ENCODE data around the gene KASH5.
A peak's percentile ranks its signal among the peaks of the same experiment; 100 is the strongest.

The KASH5 gene

DNA sequence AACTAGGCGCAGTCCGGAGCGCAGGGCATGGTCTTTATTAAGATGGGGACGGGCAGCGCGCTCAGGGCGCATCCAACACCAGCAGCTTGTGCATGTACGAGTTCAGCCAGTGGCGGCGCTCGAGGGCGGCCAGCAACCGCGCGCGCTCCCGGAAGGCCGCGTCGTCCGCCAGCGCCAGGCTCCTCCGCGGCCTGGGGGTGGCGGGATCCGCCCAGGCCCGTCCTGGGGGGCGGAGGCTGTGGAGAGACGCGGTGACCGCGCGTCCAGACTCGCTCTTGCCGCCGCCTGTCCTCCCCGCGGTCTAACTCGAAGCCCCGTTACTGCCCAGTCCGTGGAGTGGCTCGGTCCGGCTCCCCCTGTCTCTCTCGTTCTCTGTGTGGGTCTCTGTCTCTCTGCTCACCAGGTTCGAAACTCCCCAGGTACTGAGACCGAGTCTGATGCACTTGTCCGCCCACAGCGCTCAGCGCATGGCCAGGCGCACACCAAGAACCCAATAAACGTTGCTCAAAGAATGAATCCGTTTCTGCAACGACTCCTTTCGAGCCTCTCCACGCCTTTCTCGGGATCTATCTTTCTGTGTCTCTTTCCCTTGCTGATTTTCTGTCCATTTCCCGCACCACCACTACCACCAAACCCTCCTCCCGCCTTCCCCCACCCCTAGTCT, 34.5 kb downstream of the KASH5 start:
- peak; percentile 50 for DNase-seq

DNA sequence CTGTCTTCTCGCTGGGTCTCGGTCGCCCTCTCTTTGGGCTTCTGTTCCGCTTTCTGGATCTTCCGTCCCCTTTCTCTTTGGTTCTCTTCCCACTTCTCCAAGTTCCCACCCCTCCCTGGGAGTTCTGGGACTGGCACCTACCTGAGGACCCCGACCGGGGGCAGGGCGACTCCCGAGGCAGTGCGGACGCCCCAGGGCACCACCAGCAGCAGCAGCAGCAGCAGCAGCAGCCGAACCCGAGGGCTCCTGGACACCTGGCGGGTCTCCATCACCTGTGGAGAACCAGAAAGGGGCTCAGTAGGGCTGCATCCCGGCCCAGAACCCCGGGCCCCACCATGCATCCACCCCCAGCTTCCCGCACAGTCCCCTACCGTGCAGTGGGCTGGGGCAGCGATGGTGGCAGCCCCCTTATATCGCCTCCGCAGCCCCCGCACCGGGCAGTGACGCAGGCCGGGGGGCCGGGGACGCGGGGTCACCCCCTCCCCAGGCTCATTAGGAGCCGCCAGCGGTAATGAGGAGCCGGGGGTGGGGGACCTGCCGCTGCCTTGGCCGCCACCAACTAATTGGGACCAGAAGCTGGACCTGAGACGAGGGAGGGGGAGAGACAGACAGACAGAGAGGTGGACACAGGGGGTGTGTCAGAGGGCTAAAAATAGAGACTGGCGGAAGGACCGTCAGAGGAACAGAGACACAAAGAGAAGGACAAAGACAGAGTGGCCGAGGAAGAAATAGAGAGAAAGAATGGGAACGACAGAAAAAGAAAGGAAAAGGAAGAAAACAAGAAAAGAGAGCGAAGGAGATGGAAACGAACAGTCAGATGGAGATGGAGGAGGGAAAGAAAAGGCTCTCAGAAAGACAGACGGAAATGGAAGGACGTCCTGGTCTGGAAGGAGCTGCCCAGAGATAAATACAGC, 35.3 kb downstream of the KASH5 start, which contains the start of gene PTH2:
Gene PTH2 (minus strand): TSS at position 371 of the 914 bp plus-strand sequence. CDS start 102 bp downstream, at position 269.
- no peak for DNase-seq

DNA sequence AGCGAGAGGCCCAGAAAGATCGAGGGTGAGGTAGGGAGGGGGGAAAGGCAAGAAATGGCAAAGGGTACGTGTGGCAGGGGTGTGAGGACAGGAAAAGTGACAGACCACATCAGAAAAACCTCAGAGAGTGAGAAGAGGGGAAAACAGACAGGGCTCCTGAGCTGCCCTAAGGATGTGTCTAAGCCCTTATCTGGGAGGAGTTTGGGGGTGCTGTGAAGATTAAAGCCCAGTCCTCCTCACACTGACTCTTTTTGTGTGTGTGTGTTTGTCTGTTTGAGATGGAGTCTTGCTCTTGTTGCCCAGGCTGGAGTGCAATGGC, 35.9 kb downstream of the KASH5 start:
- DNase-seq = peak; percentile 16

DNA sequence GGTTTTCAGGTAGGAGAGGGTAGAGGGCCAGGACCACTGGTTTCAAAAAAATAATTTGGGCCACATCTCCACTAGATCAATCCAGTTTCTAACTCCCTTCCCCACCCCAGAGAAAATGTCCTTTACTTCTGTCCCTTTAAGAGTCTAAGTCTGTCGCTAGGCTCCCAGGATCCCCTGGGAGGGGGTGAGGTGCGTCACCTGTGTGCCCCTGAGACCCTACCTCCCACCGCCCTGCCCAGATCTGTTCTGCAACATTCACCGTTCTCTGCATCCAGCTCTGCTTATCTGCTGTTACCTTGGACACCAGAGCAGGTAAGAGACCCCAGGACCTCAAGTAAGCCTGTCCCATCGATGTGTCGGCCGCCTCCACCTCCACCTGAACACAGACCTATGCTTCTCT, 37.1 kb downstream of the KASH5 start, which contains the start of gene GFY:
Gene GFY (plus strand): TSS at position 211 of the 400 bp plus-strand sequence. CDS start 1,043 bp downstream, outside the sequence.
- DNase-seq = no peak

DNA sequence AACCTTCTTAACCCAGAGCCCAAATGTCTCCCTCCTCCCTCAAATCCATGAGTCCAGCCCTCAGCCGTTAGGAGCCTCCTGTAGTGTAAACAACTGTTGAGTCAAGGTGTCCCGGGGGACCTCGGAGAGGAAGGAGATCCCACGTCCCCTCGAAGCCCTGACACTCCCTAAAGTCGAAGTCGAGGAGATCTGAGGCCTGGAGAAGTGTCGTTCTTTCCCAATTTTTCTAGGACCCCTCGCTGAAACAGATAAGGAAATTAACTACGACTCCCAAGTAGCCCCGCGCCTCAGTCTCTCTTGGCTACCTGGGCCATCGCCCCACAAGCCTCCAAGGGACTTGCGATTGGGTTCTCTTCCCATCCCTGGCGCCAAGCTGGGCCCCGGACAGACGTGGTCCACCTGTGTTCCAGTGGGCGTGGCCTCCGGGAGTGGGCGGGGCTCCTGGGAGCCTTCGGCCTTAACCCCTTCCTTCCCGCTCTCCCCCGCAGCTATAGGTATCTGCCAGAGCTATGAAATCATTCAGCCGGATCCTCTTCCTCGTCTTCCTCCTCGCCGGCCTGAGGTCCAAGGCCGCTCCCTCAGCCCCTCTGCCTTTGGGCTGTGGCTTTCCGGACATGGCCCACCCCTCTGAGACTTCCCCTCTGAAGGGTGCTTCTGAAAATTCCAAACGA, 38.0 kb downstream of the KASH5 start:
- DNase-seq = no peak

DNA sequence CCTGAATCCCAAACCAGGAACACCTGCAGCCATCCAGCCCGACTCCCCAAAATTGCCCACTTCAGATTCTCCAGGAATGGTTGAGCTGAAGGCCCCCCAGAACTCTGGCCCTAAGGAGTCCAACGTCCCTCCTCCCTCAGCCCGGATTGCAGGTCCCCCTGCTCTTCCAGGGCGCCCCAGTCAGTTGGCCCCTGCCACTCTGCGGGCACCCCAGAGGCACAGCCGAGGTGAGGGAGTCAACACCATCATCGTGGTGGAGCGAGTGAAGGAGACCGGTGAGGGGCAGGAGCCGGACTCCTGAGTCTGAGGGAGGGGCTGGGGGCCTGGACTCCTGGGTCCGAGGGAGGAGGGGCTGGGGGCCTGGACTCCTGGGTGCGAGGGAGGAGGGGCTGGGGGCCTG, 39.3 kb downstream of the KASH5 start:
- DNase-seq = no peak

DNA sequence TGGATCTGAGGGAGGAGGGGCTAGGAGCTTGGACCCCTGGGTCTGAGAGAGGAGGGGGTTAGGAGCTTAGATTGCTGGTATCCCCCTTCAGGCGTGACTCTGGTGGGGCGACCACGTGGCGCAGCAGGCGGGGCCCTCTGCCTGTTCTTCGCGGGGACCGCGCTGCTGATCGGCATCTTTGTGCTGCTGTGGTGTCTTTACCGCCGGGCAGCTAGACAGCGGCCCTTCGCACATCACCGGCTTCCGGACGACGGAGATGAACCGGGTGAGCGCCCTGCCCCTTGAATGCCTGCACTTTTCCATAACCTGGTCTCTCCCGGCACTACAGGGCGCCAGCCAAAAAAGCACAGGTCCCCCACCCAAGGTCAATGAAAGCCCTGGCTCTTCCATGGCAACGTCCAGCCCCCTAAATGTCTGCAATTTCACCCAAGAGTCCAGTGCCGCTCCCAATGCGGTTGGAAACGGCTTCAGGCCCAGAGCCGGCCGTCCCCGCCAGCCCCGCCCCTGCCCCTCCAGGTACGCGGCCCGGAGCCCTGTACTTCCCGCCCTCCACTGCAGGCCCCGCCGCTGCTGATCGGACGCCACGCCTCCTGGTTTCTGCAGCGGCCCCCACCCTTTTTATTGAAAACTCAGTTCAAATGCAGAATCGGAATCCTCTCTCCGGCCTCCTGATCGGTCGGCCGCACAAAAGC, 40.0 kb downstream of the KASH5 start:
- DNase-seq = no peak

DNA sequence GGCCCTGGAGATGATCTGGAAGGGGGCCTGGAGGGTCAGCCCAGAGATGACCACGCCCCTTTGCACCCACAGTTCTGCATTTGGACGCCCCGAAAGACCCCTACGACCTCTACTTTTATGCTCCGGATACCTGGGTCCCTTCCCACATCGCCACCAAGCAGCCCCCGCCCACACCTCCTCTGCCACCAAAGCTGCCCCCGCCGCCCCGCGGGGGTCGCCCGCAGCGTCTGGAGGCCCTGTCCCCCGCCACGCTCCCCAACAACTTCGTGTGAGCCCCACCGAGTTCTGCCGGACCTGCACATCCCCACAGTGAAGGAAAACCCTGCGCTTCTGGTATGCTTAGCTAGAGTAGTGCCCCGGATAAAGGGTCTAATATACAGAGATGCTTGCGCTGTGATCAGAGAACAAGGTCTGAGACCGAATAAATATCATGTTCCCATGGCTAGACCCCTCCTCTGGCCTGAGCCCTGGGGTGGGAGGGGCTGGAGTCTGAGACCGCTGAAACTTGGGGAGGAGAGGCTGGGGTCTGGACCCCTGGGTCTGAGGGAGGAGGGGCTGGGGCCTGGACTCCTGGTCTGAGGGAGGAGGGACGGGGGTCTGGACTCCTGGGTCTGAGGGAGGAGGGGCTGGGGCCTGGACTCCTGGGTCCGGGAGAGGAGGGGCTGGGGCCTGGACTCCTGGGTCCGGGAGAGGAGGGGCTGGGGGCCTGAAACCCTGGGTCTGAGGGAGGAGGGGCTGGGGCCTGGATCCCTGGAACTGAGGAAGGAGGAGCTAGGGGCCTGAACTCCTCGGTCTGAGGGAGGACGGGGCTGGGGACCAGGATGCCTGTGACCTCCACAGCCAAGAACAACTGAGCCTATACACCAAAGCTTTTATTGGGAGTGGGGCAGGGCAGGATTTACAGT, 40.8 kb downstream of the KASH5 start:
- DNase-seq = no peak

DNA sequence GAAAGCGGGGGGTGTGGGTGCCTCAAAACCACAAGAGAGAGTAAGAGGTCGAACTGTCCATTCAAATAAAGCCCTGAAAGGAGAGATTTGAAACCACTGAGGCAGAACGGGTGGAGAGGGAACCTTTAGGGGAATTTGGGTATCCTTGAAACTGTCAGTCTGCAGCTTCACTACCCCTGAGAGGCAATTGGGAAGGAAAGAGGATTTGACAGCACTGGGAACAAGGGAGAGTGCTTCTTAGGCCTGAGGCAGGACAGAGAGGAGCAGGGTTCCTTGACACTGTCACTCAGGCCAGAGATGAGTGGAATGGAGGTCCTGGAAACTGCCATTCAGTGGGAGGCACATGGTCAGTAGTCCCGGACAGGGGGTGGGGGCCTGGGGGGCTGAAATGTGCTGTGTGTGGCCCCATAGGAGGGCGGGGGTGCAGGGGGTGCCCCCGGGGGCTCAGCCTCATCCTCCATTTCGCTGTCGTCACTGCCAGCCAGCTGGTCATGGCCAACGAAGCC, 42.2 kb downstream of the KASH5 start:
- DNase-seq = no peak

DNA sequence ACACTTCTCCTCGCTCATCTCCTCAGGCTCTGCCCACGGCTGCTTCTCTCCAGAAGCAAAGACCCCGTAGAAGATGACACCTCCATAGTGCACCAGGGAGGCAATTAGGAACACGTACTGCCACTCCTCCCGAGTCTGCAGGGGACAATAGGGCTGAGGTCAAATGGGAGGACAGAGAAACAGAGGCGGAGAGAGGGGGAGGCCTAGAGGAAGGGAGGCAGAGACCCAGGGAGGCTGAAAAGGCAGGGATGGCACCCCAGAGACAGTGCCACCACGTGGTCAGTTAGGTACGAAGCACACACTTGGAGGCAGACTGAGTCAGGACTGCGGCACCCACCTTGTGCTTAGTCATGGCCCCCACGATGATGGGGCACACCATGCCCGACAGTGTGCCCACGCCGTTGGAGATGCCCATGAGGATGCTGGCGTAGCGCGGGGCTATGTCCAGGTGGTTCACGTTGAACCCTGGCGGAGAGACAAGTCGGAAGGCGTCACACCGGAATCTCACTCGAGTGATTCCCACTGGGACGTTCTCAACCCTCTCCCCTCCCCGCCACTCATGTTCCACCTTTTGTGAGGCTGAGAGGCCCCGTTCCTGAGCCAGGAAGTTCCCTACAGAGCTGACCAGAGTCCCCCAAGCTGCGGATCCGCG, 42.8 kb downstream of the KASH5 start:
- DNase-seq = no peak

DNA sequence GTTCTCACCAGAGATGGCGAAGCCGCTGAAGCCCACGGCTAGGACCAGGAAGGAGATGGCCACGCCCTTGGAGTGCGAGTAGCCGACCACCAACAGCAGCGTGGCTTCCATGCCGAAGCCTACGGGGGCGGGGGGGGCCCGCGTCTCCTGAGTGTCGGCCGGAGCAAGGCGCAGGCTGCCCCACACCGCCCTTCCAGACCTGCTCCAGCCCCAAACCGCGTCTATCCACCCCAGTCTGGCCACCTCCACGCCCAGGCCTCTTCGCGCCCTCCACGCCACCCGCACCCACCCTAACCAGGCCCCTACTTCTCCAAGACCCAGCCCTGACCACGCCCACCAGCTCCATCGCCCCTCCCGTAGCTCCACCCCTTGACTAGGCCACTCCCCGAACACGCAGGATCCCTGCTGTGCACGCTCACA, 43.3 kb downstream of the KASH5 start:
- DNase-seq = no peak

DNA sequence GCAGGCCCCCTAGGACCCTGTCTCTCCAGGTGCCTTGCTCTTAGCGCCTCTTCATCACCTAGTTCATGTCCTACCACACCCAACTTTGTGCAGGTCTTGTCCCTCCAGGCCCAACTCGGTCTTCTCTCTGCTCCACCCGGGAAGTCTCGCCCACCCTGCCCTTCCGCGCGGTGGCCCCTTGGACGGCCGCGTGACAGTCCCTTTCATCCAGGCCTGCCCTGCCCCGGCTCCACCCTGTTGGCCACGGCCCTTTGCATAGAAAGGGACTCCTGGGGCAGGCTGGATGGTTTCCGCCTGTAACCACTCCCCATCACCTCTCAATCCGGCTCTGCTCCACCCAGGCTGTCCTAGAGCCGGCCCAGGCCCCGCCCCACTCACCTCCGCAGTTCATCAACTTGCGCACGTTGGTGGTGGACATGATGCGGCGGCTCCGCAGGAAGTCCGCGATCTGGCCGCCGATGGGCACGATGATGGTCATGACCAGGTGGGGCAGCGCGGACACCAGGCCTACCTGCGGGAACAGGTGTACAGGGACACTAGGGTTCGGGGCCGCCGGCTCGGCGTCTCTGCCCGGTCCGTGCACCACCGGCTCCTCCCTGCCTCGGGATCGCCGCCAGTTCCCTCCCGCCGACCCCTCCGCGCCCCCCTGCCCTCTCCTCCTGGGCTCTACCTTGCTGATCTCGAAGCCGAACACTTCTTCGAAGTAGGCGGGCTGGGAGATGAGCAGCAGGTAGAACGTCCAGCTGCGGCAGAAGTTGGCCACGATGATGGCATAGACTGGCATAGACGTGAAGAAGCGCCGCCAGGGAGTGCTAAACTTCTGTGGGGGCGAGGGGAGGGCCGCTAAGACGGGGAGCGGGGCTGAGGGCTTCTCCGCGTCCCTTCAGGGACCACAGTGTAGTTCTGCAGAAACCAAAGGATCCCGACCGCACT, 44.4 kb downstream of the KASH5 start:
- no peak for DNase-seq

DNA sequence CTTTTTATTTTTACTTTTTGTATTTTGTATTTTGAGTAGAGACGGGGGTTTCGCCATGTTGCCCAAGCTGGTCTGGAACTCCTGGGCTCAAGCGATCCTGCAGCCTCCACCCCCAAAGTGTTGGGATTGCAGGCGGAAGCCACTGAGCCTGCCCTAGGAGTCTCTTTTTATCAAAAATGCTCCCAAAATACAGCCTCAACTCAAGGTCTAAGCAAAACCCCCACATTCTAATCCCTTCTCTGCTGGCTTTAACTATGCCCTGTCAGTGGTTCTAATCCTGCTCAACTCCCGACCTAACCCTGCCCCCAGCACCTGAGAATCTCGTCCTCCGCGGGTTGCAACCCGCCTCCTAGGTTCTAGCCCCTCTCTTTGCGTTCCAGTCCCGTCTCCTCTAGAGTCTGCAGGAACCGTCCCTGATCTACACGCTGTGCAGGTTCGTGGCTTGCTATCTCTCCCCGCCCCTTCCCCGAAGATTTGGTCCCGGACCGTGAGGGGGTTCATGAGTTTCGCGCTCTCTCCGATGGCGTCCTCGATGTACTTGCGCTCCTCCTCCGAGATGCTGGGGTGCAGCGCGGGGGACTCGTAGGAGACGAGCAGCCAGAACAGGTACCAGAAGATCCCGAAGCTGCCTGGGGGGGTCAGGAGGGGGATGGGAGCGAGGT, 45.3 kb downstream of the KASH5 start:
- DNase-seq = no peak

DNA sequence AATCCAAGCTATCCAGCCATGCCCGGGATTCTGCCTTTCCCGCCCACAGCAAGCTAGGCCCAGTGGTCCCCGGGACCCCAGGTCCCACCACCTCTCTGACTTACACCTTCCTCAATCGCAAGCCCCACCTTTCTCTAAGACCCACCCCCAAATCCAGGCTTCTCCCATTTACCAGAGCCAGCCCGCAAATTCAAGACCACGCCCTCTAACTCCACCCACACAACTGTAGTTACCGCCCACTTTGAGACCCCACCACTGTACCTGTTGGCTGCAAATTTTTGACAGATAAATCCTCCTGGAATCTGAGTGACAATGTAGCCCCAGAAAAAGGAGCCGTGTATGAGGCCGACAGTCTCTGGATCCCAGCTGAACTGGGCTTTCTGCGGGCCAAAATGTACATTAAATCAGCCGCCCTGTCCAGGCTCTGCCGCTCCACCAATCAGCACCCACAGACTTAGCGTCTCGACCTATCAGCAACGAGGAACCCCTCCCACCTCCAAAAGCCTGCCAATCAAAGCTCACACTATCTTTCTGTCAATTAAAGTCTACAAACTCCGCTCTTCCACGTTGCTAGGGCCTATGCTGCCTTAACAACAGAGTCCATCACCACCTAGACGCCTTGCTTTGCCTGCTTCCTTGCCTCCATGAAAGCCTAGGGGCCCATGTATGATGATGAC, 47.0 kb downstream of the KASH5 start:
- DNase-seq = no peak

DNA sequence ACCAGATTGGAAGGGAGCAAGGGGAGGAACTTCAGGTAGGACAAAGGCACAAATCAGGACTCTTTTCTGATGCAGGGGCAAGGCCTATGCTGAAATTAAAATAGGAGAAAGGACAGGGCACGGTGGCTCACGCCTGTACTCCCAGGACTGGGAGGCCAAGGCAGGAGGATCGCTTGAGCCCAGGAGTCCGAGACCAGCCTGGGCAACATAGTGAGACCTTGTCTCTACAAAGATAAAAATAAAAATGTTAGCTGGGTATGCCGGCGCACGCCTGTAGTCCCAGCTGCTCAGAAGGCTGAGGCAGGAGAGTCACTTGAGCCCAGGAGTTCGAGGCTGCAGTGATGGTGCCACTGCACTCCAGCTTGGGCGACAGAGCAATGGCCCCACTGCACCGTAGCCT, 47.6 kb downstream of the KASH5 start:
- no peak for DNase-seq

DNA sequence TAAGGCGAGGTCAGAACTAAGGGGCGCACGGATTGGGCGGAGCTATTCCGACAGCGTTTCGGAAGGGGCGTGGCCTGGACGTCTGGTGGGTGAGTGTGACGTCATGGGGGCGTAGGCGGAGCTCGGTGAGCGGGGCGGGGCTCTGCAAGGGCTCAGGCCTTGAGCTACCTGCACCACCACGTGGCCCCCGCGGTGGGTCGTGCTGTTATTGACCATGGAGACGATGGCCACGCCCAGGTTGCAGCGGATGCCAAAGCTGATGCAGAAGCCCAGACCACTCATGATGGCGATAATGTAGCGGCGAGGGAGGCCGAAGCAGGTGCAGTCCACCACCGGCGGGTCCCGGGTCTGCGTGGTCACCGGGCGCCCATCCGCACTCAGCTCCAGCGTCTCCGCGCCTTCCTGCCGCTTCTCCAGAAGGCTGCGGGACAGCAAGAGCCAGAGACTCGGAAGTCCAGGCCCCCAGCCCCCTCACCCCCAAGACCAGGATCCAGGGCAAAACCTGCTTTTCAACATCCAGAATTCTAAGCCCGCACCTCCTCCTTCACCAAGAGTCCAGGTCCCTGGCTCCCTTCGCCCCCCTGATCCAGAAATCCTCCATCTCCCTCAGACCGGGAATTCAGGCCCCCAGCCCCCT, 48.5 kb downstream of the KASH5 start:
- DNase-seq = peak; percentile 65

DNA sequence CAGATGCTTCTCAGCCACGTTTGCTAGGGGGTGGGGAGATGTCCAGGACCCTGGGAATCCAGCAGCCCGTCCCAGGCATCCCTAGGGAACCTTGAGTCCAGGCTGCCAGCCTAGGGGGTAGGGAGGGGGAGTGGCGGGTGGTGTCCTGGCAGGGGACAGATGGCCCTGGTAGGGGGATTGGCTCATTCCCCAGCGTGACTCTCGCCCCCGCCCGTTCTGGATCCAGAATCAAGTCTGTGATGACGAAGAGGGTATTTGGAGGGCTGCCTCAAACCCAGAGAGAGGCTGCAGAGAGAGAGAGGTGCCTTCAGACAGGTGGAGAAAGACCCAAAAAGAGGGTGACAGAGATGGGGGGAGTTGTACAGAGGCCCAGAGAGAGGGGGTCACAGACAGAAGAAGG, 49.2 kb downstream of the KASH5 start:
- no peak for DNase-seq

DNA sequence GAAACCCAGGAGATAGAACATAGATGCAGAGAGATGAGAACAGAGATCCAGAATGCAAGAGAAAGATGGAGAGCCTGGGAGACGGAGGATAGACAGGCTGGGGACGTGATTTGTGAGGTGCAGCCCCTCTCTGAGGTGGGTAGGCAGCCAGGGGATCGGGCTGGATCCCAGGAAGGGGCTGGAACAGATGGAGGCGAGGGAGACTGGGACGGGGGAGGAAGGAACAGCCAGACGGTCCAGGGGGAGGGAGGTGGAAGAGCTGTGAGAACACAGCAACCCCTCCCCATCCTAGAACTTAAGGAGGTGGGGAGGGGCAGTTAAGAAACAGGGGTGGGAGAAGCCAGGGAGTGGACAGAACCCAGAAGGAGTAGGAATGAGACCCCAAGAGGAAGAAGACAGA, 50.2 kb downstream of the KASH5 start:
- DNase-seq = no peak
